Stimulated activated CD4-positive, alpha-beta T cell treated with anti-CD3 and anti-CD28 coated beads, Interleukin-4, amount 100 ng/mL, for 48 hours (primary cell): Measurements from ENCODE around the gene GRM4.
"Not testable (repeated sequence)": the region's sequence is repeated elsewhere in the genome, so short reads cannot be mapped to it uniquely, and the experiment has no call there.

ENCODE experiments used
- DNase-seq, 2 donors: peaks; one replicate each; pipeline ENCODE4 v3.0.0-alpha.2; 2020; ENCODE audit warnings: low read depth in 2 of 2

GRM4 gene

GRCh38 chr6:34022873-34023255, 123.0 kb downstream of the GRM4 start:
- no peak for DNase-seq

DNA sequence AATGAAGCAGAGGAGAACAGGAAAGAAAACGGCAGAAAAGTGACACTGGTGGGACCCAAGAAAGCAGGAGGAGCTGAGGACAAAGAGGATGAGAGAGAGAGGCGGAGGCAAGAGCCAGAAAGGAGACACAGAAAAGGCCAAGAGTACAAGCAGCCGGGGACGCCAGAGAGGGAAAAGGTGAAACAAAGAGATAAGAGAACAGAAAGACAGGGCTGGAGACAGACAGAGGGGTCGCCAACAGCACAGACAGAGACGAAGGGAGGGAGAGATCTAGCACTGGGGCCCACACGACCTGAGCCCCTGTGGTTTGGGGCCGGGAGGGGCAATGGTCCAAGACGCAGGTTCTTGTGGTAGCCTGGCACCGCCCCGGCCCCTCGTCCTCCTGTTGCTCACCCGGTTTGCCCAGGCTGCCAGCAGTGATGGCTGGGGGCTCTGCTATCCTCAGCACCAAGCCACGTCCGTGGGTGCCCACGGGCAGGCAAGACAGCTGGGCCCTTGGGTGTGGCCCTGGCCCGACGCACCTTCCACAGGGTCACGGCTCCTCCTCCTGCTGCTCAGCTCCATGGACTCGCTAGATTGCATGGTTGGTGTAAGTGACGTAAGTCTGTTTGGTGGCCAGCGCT, 123.5 kb downstream of the GRM4 start:
- DNase-seq, result no peak

DNA sequence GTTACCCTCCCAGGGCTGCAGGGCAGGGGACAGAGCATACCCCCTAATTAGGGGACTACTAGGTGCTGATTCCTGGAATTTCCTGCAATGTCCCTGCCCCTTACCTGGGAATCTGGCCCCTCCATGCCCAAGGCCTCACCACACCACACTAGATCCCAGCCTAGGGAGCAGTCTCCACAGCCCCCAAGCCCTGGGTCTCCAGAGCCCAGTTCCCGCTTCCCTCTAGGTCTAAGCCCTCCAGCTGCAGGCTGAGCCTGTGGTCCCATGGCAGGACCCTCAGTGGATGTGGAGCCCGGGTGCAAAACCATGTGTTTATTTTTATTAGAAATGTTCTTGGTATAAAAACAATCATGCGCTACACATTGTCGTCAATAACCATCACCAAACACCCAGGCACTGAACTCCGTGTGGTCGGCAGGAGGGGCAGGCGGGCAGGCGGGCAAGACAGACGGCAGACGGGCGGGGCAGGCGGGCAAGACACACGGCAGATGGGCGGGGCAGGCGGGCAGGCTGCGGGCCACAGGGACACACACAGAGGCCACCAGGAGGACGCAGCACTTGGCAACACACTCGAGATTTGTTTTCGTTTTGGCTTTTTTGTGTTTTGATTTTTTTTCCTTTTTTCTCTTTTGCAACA, 124.2 kb downstream of the GRM4 start:
- no peak for DNase-seq

DNA sequence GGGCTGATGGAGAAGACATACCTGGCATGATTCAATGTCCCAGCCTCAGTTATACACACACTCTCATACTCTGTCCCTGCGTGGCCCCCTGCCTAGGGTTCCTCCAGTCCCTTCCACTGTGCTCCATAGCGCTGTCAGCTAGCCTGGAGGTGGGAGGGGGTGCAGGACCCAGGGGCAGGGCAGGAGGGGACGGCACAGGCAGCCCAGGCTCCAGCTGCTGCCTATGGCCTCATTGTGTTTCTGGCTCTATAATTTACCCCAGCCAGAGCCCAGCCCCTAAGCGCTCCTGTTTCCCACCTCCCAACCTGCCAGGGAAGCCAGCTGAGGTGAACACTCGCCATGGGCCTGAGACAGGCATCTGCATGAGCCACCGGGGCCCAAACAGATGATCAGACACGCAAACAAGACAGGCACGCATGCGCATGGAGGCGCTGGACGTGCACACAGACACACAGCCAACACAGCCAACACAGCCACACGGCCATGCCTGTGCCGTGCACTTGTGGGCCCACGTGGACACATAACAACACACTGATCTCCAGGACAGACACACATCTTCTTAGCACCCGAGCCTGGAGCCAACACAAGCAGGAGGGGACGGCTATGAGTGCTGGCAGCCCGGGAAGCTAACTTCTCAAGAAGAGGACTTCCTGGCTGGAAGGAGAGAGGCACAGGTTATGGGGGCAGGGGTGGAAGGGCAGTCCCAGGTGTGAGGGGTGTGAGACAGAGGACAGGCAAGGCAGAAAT, 124.9 kb downstream of the GRM4 start:
- no peak for DNase-seq

DNA sequence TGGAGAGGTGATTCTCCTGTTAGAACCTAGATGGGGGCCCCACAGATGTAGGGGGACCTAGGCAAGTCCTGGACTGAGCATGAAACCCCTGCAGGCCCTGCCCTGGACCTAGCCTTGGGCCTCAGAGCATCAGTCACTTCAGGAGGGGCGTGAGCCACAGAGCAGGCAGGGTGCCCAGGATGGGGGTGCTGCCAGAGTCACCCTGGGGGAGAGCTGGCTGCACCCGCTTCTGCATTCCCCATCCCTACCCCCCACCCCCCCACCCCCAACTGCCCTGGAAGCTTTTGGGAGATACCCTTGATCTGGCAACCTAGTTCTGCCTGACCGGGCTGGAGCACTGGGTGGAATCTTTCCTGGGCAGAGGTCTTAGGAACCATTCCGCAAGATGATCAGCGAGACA, 125.6 kb downstream of the GRM4 start:
- no peak for DNase-seq

DNA sequence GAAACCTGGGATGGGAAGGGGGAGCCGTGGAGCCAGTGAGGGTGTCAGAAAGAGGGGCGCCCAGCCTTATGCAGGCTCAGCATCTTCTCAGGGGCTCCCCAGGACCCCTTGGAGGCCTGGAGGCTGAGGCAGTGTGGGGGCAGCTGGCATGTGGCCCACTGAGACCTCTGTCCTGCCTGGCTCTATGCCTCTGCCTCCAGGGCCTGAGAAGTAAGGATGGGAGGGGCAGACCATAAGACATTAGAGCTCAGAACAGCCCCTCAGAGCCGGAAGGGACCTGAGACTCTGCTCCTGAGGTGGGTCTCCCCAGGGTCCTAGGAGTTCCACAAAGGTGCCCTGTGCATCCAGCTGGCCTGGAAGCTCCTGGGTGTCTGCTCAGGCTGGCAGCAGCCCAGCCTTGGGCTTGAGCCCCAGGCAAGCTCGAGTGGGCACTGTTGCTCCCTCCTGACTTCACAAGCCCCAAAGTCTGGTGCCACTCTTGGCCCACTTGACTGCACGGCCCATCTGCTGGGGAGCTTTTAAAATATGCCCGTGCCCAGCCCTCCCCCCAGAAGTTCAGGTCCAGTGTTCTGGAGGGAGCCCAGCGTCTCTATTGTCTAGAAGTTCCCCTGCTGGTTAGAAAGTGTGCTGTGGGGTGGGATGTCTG, 126.8 kb downstream of the GRM4 start:
- DNase-seq, result no peak

GRCh38 chr6:34018026-34018425, 127.9 kb downstream of the GRM4 start:
- no peak for DNase-seq

GRCh38 chr6:34017106-34017805, 128.6 kb downstream of the GRM4 start:
- no peak for DNase-seq

- not testable (repeated sequence) for DNase-seq
Observed at GRCh38 chr6:34016573-34016972, 129.3 kb downstream of the GRM4 start.

DNA sequence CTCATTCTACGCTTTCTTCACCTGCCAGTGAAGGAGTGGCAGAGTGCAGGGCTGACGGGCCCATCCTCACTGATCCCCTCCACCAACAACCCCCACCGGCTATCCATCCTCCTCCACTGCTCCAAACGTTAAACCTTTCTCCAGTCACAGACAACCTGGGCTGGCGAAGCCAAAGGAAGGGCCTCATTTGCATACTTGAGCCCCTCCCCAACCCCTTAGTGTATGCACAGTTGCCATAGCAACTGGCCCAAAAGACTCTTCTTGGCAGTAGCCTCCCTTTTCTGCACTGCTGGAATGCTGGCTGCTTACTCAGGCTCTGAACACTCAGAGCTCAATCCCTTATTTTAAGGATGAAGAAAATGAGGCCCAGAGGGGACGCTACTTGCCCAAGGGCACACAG, 130.3 kb downstream of the GRM4 start:
- no peak for DNase-seq

DNA sequence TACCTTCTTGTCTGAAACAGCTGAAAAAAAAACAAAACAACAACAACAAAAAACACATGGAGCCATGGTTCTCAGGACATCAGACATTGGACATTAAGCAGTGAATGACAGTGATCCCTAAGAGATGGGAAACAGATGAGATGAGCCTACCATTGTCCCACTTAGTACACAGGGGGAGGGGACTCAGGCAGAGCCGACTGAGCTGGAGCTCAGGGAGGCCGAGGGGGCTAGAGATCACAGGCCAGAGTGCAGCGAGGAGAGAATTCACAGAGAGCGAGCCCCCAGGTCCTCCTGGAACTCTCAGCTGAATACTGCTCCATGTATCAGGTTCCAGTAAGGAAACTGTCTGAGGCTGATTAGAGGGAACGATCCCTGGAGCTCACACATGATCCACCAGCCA, 134.6 kb downstream of the GRM4 start:
- DNase-seq, result no peak

- no peak for DNase-seq
Observed at GRCh38 chr6:34005901-34006531, 139.9 kb downstream of the GRM4 start.

GRCh38 chr6:34004706-34005105, 141.2 kb downstream of the GRM4 start:
- no peak for DNase-seq

DNA sequence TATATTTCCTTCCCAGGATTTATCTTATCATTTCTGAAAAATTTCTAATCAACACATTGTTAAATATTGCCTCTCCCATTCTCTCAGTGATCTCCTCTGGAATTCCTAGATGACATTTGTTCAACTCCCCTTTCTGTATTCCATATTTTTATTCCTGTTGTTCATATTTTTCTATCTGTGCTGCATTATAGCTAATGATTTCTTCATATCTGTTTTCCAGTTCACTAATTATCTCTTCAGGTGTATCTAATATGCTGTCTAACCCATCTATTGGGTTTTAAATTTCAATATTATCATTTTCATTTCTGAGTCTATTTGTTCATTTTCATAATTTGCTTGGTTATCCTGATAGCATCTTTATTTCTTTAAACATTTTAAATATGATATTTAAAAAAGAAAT, 141.9 kb downstream of the GRM4 start:
- no peak for DNase-seq

GRCh38 chr6:34001706-34002621, 143.9 kb downstream of the GRM4 start:
- no peak for DNase-seq

DNA sequence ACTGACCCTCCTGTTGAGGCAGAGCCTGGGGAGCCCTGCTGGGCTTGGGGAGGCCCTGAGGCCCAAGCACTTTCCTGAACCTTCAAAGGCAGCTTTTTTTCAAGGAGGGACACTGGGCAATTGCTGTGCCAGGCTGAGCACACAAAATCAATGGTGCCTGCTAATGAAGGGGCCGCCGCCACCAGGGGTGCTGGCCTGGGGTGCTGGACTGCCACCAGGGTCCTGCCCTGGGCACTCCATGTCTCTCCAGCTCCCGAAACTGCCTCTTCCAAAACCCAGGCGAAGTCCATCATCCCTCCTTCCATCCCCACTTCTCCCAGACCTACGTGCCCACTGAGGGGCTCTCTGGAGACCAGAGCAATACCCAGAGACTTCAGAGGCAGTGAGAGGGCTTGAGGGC, 145.6 kb downstream of the GRM4 start:
- no peak for DNase-seq

DNA sequence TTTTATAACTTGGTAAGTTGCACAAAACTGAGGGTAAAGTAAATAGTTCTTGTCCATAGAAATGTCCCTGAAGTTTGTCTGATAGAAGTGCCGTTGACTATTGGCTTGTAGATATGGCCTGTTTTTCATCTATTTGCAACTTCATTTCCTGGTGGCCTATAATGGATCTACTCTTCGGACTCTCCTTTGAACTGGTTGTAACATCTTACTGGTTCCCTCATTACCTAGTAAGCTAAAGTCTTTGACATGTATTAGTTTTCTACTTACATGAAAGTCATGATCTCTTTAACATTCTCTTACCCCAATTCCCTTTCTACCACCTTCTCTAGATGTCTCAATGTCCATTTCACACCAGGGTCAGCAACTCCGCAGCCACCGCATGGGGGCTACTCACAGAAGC, 146.3 kb downstream of the GRM4 start:
- DNase-seq, result no peak

GRCh38 chr6:33998660-33999059, 147.2 kb downstream of the GRM4 start:
- no peak for DNase-seq

DNA sequence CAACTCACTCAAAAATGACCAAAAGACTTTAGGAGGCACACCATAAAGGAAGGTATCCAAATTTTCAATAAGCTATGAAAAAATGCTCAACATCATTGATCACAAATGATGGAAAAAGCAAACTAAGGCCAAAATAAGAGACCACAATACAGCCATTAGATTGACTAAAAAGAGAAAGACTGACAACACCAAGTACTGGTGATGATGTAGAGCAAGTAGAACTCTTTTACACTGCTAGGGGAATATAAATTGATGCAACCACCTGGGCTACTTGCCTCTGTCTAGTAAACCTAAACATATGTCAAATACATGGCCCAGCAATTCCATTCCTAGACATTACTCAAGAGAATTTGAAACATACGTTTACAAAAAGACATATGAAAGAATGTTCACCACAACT, 148.6 kb downstream of the GRM4 start:
- DNase-seq, result no peak

GRCh38 chr6:33996120-33996475, 149.8 kb downstream of the GRM4 start:
- DNase-seq, result no peak
